HG02852 (cell line): ENCODE data around the gene CHCHD3.

Source experiments
- ATAC-seq: cut with Tn5 transposase; IDR thresholded peaks from one replicate; pipeline ENCODE4 v1.9.1; 2021; ENCODE audit warnings: mild to moderate bottlenecking, moderate library complexity; ENCODE audit not compliant: unreplicated experiment

CHCHD3 gene

GRCh38 chr7:132756484-132756990, 325.4 kb downstream of the CHCHD3 start:
- ATAC-seq = no peak

GRCh38 chr7:132755538-132756483, 326.1 kb downstream of the CHCHD3 start:
- no peak for ATAC-seq

- ATAC-seq = no peak
Measured at GRCh38 chr7:132752431-132752830, 329.5 kb downstream of the CHCHD3 start.

DNA sequence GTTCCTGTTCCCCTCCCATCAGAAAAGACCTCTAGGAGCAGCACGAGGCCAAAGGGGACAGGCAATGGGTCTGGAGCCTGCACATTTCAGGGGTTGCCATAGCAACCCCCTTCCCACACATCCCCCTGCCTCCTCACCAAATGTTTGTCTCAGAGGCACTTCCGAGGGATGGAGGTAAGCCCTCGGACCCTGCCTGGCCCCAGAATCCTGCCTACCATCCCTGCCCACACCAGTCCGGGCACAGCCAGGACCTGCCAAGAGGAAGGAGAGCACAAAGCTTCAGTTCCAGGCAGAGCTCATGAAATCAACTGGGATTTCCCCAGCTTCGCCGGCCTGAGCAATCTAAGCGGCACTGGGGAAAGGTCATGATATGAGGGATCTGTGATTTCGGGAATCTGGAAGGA, 330.6 kb downstream of the CHCHD3 start:
- no peak for ATAC-seq

GRCh38 chr7:132750530-132751217, 331.2 kb downstream of the CHCHD3 start:
- no peak for ATAC-seq

GRCh38 chr7:132750096-132750495, 331.8 kb downstream of the CHCHD3 start:
- no peak for ATAC-seq

- ATAC-seq = no peak
Measured at GRCh38 chr7:132745510-132745909, 336.4 kb downstream of the CHCHD3 start.

DNA sequence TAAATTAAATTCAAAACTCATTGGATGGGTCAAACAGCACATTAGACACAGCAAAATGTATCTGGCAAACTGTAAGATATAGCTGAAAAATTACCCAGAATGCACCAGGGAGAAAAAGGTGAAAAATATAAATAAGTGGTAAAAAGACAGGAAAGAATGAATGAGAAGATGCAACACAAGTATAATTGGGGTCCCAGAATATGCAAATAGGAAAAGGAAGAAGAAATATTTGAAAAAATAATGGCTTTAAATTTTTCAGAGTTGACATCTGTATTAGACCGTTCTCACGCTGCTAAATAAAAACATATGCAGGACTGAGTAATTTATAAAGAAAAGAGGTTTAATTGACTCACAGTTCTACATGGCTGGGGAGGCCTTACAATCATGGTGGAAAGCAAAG, 337.9 kb downstream of the CHCHD3 start:
- ATAC-seq = no peak

DNA sequence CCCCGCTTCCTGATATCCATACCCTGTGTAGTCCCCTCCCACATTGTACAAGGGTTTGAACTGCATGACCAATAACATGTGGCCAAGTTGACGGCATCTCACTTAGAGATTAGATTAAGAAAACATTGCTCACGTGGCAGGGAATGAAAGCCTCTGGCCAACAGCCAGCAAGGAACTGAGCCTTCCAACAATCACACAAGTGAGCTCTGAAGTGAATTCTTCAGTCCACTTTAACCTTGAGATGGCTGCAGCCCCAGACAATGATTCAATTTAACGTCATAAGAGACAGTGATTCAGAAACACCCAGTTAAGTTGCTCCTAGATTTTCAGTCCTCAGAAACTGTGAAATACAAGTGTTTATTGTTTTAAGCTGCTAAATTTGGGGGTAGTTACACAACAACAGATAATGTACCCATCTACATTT, 339.7 kb downstream of the CHCHD3 start:
- no peak for ATAC-seq

- no peak for ATAC-seq
Measured at GRCh38 chr7:132740176-132740575, 341.7 kb downstream of the CHCHD3 start.

- no peak for ATAC-seq
Measured at GRCh38 chr7:132739271-132739955, 342.5 kb downstream of the CHCHD3 start.

DNA sequence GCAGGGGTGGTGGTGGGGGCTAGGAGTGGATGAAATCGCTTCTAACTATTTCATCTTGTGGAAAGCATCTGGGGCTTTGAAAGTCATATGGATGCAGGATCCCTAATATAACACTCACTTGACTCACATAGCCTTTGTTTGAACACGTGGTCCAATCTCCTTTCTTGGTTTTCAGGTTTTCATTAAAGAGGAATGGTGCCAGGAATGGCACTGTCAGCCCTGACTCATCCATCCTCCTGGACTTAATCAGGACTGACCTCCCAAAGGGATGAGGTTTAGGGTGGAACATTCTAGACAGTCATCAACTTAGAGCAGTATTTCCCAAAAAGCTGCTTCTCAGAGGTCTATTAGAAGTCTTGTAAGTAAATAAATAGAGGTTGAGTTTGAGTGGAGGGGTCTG, 343.6 kb downstream of the CHCHD3 start:
- no peak for ATAC-seq

DNA sequence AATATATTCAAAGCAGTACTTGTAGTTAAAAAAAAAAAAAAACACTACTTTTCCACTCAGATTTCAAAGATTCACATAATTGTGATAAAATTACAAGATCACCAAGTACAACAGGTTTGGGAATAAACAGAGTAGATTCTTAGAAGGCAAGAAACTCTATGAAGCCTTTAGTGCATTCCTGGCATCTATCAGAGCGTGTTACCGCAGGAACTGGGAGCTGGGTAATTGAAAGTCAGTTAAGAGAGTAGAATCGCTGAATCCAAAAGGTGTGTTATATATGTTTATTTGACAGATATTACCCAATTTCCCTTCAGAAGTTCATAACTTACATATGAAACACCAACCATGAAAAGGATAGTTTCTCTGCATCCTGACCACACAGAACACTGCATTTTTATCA, 346.4 kb downstream of the CHCHD3 start:
- ATAC-seq = no peak
